ENCODE results near the gene GATA3.

GATA3 gene

DNA sequence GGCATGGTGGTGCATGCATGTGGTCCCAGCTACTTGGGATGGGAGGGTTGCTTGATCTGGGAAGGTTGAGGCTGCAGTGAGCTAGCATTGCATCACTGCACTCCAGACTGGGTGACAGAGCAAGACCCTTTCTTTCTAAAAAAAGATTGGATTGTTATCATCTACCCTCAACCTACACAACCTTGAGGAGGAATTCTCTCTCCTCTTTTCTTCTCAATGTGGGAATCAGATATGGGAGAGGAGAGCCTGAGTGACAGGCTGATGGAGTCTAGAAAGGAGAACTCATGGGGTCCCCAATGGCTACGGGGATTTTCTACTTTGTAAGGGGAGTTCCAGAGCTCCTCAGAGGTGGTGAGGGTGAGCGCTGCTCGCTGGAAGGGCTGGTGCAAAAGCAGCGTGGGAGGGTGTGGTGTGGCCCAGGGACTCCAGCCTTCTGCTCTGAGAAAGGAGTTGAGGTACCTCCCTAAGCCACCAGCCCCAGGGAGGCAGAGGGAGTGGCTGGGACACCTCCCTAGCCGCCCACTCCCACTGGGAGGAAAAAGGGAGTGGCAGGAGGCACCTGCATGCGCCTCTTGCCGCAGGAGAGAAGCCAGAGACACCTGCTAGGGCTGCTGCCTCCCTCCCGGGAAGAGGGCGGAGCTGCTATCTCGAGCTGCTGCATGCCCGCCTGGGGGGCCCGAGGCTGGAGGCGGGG, 48.4 kb downstream of the GATA3 start:
- DNase-seq (ENCODE audit: low read depth) = no peak

DNA sequence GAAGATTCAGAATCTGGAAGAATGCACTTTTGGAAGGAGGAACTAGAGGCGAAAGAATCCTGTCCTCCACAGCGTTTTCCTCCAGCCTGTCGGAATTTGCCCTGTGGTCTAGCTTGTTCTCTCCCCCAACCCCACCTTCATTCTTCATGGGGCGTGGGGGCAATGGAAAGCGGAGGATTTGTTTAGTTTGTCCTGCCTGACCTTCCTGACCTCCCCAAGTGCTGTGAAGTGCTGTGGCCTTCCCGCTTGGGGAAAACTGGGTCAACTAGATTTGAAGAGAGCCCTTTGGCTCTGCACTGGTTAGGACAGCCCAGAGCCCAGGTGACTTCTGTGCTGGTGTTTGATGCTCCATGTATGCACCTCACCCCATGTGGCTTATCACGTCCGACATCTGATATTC, 49.1 kb downstream of the GATA3 start:
- no peak for DNase-seq (ENCODE audit: low read depth)

DNA sequence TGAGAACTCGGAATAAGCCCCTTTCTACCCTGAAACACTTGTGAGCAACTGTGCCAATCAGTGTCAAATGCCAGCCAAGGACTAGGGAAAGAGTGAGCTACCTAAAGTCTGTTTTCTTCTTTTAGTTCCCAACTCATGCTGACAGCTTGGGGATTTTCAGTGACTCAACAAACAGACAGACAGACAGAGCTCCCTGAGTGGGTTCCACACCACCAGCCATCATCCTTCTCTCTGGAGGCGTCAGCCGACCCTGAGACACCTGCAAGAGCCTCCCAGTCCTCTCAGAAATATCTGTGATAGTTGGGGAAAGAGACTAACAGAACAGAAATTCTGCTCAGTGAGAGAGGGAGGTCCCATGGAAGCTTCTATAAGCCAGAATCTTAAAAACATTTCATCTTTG, 49.5 kb downstream of the GATA3 start:
- no peak for DNase-seq (ENCODE audit: low read depth)

DNA sequence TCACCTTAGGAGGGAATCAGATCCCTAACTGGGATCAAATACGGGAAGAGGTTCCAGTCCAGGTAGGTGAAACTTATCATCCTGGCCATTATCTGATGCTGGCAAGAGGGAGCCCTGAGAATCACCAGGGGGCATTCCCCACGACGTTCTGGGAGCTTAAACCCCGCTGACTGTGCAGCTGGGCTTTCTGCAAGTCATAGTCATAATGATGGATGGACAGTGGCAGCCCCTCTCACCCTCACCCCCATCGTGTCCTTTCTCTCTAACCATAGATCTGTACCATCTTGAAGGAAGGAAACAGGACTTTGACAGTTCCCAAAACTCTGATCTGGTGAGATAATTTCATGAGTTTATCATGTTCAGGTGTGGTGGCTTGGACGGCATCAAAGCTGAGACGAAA, 50.2 kb downstream of the GATA3 start:
- no peak for DNase-seq (ENCODE audit: low read depth)

DNA sequence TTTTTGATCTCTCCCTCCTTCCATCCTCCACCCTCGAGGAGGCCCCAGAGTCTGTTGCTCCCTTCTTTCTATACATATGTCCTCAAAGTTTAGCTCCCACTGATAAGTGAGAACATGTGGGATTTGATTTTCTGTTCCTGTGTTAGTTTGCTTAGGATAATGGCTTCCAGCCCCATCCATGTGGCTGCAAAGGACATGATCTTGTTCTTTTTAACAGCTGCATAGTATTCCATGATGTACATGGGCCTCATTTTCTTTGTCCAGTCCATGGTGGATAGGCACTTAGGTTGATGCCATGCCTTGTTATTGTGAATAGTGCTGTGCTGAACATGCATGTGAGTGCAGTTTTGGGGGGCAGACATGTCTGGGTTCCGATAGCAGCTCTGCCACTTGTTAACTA, 51.4 kb downstream of the GATA3 start:
- no peak for DNase-seq (ENCODE audit: low read depth)

DNA sequence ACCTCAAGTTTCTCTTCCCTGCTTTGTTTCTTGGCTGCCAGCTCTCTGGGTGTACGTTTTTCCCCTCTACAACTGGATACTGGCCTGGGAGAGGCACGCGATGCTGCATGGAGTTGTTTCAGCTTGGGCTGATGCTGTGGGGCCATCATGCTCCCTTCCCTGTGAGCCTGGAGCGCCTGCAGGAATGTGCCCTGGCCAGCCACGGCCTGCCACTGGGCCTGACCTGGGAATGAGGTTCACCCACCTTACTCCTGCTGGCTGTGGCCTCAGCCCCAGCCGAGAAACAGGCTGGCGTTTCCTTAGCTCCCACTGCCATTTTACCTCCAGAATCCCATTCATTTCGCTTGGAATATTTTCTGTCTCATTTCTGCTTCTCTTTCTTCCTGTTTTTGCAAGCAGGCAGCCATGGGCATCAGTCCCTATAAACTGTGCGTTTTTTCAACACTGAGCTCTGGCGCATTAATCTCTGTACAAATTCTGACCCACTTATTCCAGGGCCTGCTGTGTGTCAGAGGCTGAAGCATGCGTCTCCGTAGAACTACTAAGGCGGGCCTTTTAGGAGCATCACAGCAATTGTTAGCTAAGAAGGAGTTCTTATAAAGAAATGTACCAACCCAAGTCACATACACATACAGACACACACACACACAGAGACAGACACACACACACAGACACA, 57.9 kb downstream of the GATA3 start:
- DNase-seq (ENCODE audit: low read depth) = no peak

DNA sequence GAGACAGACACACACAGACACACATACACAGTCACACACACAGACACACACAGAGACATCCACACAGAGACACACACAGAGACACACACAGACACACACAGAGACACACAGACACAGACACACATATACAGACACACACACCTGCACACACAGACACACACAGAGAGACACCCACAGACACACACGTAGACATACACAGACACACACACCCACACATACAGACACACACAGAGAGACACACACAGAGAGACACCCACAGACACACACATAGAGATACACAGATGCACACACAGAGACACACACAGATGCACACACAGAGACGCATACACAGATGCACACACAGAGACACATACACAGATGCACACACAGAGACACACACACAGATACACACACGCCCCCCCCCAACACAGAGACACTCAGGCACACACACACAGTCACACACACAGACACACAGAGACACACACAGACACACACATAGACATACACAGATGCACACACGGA, 58.5 kb downstream of the GATA3 start:
- no peak for DNase-seq (ENCODE audit: low read depth)

DNA sequence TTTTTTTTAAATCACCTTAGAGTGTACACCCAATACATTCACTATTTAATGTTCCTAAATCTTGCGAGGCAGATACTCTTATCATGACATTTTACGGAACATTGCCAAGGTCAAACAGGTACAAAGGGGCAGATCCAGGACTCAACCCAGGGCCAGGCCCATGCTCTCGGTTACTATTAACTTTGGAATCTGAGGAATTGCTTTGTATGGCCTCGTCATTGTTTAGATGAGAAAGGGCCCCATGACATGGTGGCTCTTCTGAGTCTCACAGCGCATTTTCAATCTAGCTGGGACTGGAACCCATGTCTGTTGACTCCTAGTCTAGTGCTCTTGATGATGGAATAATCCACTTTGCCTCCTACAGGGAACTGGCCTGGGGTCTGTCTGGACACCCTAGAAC, 59.1 kb downstream of the GATA3 start:
- DNase-seq (ENCODE audit: low read depth) = no peak

DNA sequence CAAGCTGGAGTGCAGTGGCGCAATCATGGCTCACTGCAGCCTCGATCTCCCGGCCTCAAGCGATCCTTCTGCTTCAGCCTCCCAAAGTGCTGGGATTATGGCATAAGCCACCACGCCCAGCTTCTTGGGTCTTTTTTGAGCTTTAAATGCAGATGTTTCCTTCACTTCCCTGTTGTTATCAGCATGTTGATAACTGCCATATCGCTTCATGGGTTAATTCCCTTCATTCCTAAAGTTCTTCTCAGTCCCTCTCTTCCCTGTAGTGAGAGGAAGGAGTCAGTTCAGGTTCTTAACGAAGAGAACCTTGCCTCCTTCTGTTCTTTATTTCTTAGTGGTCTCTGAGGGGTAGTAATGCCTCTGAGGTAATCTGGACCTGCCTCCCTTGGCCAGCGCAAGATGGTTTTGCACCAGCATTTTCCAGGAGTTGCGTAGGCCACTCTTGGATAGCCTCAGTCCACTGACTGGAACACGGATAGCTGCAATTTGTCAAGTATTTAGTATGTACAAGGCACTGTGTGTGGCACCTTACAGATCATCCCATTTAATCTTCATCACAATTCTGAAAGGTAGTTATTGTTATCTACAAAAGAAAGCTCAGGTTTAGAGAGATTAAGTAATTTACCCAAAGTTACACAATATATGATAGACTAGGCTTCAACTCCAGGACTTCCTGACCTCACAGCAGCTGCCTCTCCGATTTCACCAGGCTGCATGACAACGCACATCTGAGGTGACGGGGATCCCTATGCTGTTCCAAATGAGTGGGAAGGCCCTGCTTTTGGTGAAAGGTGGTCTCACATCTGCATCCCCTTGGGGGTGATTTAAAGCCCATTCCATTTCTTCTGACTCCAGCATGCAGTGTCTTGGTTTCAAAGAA, 60.5 kb downstream of the GATA3 start:
- DNase-seq (ENCODE audit: low read depth) = no peak

DNA sequence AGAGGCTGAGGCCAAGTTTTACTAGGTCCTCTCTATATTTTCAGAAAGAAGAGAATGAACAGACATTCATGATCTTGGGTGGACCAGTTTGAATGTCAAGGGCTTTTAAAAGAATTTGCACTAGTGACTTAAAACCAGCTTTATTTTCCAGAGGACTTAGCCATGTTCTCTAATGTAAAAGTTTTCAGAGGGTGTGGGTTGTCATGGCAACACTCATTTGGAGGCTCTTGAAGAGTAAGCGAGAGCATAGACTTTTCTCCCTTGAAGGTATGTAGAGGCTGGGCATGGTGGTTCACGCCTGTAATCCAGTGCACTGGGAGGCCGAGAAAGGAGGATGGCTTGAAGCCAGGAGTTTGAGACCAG, 61.1 kb downstream of the GATA3 start:
- no peak for DNase-seq (ENCODE audit: low read depth)

DNA sequence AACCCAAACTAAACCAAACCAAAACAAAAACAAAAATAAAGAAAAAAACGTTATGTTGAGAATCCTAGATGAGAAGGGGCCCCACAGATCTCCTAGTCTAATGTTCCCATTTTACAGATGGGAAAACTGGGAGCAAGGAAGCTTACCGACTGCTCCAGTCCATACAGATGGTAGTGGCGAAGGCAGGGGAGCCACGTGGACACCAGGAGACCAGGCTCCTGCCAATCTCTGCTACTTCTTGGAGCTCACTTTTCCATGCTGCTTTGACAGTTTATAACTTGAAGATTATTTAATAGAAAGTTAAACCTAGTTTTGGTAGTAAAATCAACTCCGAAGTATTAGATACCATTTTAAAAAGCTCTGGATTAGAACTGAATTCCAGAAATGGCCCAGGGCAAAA, 62.0 kb downstream of the GATA3 start:
- DNase-seq (ENCODE audit: low read depth) = no peak

DNA sequence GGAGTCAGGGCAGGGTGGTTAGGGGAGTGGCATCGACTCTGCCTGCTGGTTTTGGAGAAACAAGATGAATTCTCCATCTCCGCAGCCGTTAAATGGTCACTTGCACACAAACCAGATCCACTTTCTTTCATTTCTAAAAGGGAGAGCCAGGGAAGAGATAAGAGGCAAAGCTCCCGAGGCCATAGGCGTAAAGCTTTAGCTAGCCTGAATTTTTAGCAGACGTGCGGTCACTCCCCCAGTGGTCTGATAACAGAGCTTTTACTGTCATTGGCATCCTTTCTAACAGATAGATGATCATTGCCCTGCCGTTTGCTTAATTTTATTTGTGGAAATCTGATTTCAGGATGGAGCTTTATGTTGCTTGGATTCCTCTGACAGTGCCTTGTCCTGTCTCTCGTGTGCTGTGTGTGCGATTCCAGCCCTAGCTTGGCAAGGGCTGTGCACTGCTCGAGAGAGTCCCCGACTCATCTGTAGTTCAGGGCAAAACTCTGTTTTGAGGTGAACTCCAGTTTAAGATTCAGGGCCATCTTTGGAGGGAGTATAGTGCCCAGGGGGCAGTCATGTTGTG, 62.5 kb downstream of the GATA3 start:
- no peak for DNase-seq (ENCODE audit: low read depth)

DNA sequence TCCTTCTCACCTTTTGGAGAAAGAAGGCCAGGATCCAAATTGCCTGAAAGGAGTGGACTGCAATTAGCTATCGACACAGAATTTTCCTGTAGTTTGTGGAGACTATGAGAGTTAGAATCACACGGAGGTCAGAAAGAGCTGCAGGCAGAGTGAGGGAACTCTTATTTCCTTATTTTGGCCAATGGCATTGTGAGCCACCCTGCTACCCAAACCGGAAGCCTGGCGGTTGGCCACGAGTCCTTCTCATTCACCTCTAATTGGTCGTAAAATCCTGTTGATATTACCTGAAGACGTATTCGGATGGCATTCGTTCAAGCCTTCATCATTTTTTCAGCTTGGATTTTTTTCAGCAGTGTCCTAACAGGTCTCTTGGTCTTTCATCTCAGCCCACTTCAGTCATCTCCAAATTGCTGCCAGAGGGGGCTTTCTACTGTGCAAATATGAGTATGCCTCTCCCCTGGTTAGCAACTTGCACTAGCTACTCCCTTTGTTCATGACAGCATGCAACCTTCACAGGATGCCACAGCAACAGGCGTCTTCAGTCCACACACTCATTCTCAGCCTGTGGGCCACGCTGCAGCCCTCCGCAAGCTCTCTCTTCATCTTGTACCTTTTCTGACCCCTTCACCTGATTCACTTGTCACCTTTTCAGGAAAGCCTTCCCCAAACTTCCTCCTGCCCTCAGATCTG, 66.9 kb downstream of the GATA3 start:
- no peak for DNase-seq (ENCODE audit: low read depth)

DNA sequence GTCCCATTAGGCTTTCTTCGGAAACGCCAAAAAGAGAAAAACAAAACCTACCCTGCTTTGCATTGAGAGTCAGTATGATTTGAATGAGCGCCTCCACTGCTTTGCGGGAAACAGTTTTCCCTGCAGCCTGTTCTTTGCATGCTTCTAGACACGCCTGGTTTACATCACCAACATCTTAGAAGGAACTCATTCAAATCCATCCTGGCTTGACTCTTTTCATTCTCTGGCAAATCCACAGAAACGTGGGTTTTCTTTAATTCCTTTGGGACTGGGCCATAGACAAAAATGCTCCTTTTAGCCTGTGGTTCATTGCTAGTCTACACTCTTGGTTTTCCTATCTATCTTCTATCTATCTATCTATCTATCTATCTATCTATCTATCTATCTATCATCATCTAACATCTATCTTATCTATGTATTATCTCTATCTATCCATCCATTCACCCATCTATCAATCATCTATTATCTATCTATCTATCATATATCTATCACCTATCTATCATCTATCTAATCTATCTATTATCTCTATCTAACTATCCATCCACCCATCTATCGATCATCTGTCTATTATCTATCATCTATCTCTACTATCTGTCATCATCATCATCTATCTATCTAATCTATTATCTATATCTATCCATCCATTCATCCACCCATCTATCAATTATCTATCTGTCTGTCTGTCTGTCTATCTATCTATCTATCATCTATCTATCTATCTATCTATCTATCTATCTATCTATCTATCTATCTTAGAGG, 68.3 kb downstream of the GATA3 start:
- DNase-seq (ENCODE audit: low read depth) = no peak

DNA sequence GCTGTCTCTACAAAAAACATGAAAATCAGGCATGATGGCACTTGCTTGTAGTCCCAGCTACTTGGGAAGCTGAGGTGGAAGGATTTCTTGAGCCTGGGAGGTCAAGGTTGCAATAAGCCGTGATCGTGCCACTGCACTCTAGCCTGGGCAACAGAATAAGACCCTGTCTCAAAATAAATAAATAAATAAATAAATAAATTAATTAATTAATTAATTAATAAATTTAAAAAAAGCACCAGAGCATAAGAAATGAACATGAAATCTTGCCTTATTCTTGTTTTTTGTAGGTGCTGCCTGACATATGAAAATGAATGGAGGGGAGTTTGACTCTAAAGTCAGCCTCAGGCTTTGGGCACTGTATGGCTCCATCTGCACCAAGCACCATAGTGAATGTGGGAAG, 69.9 kb downstream of the GATA3 start:
- DNase-seq (ENCODE audit: low read depth) = no peak

All from fibroblast of gingiva (primary cell).